ENCODE data around the gene MICAL3. TPM values are rescaled to one million over a fixed set of nuclear protein-coding genes. Genes with fewer than 3 reads are reported as not detected.
"Not testable (repeated sequence)": the region's sequence is repeated elsewhere in the genome, so short reads cannot be mapped to it uniquely, and the experiment has no call there.

MICAL3 gene
- total RNA-seq, 1 donor from 2014 or later, result 23.4 TPM

GRCh38 chr22:18000441-18001039 is 23.8 kb downstream of the MICAL3 start:
- DNase-seq (ENCODE audit: low read depth), result peak; percentile 21

GRCh38 chr22:17999851-18000250 is 24.5 kb downstream of the MICAL3 start:
- DNase-seq (ENCODE audit: low read depth), result no peak

GRCh38 chr22:17998913-17999312 is 25.4 kb downstream of the MICAL3 start:
- no peak for DNase-seq (ENCODE audit: low read depth)

DNA sequence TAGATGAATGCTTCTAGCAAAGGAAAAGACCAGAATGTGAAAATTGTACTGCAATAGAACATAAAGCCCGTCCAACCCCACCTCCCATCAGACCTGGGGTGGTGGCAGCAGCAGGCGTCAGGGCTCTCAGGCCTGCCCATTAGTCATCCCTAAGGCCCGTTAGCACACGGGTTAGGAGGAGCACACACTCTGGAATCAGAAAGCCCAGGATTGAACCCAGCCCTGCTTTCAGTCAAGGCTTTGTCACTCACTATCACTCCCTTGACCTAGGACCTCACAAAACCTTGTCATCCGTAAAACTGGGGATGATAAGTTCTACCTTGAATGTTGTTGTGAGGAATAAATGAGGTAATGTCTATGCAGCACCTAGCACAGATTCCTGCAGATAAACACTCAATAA is 26.9 kb downstream of the MICAL3 start:
- peak; percentile 28 for DNase-seq (ENCODE audit: low read depth)

- DNase-seq (ENCODE audit: low read depth), result not testable (repeated sequence)
These were observed 29.1 kb downstream of the MICAL3 start for GRCh38 chr22:17995256-17995655.

- no peak for DNase-seq (ENCODE audit: low read depth)
These were observed 29.8 kb downstream of the MICAL3 start for GRCh38 chr22:17994424-17995108.

DNA sequence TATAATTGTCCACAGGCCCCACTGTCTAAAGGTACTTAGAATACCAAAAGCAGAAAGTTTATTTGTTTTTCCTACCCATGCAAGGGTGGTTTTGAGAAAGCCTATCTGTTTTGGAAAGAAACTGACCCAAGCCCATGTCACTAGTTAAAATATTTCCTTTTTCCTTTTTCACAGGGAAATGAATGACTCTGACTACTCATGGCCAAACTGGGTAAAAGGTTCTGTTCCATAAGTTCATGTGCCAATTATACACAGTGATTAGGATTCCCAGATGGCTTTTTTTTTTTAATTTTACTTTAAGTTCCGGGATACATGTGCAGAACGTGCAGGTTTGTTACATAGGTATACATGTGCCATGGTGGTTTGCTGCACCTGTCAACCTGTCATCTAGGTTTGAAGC is 31.4 kb downstream of the MICAL3 start:
- not testable (repeated sequence) for DNase-seq (ENCODE audit: low read depth)

DNA sequence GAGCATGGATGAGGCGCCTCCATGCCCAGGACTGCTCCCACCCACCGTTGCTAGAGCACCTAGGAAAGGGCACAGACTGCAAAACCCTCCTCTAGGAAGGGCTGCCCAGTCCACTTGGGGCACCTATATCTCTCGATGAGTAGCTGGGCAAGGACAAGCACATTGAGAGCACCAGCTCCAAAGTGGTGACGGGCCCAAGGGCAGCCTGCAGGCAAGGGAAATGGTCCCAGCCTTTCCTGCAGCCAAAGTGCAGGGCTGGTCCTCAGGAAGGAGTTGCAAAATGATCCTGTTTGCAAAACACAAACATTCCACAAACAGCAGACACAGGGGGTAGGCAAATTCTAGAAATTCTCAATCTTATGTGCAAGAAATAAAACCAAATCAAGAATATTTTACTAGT is 32.4 kb downstream of the MICAL3 start:
- DNase-seq (ENCODE audit: low read depth), result not testable (repeated sequence)

GRCh38 chr22:17990942-17991341 is 33.4 kb downstream of the MICAL3 start:
- DNase-seq (ENCODE audit: low read depth), result no peak

- DNase-seq (ENCODE audit: low read depth), result no peak
These were observed 34.2 kb downstream of the MICAL3 start for GRCh38 chr22:17990147-17990546.

DNA sequence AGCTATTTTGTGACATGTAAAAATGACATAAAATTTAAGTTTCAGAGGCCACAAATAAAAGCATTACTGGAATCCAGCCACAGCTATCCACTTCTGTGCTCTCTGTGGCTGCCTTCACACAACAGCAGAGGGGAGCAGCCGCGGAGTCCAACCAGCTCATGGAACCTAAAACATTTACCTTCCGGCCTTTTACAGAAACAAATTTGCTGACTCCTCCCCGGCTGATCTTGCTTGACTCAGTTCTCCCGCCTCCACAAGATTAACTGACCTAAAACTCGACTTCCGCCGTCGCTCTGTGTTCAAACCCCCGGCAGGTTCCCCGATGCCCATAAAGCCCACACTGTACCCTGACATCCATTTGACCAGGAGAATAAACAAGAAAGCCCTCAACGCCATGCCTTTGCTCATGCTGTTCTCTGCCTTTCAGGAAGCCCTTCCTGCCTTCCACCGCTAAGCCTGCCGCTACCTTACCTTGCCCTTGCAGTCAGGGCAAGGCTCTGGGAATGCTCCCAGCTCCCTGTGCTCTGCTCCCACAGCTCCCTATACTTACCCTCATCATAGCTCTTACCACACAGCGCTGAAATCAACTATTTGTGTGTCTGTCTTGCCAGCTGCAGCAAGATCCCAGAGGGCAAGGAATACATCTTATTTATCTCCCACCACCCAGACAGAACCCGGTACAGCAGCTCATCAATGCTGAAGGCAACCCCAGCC is 35.4 kb downstream of the MICAL3 start:
- DNase-seq (ENCODE audit: low read depth), result no peak

GRCh38 chr22:17985606-17986005 is 38.8 kb downstream of the MICAL3 start:
- no peak for DNase-seq (ENCODE audit: low read depth)

DNA sequence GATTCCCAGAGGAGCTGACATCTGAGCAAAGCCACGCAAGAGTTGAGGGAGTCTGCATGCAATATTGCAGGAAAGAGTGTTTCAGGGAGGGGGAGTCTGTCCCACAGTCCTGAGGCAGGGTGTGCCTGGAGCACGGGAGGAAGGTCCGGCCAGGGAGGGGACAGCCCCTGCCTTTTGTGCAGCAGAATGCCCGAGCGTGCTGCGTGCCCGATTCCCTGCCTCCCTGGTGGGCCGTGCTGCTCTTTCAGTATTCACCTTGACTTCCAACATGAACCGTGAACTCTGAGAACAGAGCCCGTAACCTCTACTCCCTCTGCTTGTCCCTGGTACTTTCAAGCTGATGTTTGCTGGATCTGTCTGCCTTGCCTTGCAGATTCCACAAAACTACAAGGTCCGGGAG is 39.3 kb downstream of the MICAL3 start:
- DNase-seq (ENCODE audit: low read depth), result not testable (repeated sequence)

- DNase-seq (ENCODE audit: low read depth), result no peak
These were observed 40.2 kb downstream of the MICAL3 start for GRCh38 chr22:17984114-17984513.

GRCh38 chr22:17982572-17983141 is 41.7 kb downstream of the MICAL3 start:
- DNase-seq (ENCODE audit: low read depth), result no peak

DNA sequence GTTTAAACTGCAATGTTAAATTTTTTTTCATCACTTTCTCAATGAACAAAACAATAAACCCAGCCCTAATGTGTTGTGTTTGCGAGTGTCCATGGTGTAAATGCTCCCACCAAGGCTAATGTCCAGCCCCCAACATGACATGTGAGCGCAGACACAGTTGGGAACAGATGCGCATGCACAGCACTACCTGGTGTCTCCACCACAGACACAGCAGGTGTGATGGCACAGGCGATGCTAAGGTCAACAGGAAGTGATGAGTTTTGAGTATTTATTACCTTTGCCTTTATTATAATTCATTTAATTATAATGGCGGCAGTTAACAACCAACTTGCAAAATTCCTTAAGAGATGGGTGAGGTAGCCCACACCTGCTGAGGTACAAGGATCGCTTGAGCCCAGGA is 42.9 kb downstream of the MICAL3 start:
- no peak for DNase-seq (ENCODE audit: low read depth)

DNA sequence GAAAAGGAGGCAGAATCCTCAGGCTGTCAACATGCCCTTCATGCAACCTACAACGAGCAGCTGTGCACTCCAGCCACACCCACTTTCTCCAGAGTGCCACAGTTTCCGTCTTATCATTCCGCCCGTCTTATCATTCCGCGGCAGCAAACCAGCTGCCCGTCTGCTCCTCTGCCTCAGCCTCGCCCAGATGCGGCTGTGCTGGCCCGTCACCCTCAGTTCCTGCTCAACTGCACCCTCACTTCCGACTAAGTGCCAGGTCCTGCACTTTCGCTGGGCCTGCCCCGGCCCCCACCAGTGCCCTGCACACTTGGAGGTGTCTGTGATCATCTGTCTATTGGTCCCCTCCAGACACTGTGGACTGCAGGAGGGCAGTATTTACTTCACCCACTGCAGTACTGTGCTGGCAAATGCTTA is 43.7 kb downstream of the MICAL3 start:
- peak; percentile 83 for DNase-seq (ENCODE audit: low read depth)

DNA sequence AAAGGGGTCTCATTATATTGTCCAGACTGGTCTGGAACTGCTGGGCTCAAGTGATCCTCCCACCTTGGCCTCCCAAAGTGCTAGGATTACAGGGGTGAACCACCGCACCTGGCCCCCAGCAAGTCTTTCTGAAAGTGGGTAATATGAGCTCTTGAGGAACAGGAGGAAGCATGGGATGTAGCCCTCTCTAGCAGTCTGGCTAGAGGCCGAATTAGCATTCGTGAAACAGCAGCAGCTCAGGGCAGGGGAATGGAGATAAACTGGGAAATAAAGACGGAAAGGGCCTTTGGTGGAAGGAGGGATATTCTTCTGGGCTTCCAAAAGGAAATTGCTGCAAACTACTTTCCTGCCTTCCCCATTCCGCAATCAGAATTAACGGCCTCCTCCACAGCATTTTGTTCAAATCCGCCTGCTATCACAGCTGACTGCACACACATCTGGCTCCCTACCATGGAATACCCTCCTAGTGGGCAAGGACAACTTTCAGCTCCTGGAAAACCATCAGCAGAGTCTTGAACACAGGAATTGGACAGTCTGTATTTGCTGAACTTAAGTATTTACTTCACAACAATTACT is 44.3 kb downstream of the MICAL3 start:
- peak; percentile 36 for DNase-seq (ENCODE audit: low read depth)

DNA sequence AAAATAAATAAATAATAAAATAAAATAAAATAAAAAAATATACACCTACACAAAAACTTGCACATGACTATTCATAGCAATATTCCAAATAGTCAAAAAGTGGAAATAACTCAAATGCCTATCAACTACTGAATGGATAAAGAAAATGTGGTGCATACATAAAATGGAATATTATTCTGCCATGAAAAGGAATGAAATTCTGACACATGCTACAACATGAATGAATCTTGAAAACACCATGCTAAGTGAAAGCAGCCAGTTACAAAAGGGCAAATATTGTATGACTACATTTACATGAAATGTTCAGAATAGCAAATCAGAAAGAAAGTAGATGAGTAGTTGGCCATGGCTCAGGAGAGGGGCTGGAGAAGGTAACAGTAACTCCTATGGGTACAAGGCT is 46.3 kb downstream of the MICAL3 start:
- DNase-seq (ENCODE audit: low read depth), result no peak

DNA sequence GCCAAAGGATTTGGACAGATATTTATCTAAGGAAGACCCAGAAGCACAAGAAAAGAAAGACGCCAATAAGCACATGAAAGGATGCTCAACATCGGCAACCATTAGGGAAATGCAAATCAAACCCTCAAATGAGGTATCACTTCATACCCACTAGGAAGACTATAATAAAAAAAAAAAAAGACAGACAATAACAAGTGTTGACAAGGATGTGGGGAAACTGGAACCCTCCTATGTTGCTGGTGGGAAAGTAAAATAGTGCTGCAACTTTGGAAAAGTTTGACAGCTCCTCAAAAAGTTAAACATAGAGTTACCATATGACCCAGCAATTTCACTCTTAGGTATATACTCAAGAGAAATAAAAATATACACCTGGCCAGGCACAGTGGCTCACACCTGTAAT is 47.0 kb downstream of the MICAL3 start:
- DNase-seq (ENCODE audit: low read depth), result no peak

DNA sequence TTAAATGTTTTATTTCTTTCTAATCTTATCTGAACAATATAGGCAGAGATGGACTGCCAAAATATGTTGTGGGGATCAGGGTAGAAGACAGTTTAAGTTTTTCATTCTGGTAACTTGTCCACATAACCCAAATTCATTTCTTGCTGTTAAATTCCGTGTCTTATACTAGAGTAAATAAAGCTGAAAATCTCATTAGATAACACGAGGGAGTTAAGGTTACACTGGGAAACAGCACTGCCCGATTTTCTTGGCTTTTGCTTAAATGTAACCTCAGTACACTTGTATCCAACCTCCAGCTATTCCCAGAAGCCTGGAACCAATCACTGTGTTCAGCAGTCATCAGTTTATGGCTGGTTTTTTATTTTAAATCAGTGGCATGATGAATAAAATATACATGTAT is 48.2 kb downstream of the MICAL3 start:
- DNase-seq (ENCODE audit: low read depth), result no peak
